Measurements from ENCODE around the gene CDCA3. TPM values are rescaled to one million over a fixed set of nuclear protein-coding genes. Genes with fewer than 3 reads are reported as not detected.

CDCA3 gene
- total RNA-seq, 4 donors from 2014 or later, result 1.1 to 5.9 (median 1.4) TPM

DNA sequence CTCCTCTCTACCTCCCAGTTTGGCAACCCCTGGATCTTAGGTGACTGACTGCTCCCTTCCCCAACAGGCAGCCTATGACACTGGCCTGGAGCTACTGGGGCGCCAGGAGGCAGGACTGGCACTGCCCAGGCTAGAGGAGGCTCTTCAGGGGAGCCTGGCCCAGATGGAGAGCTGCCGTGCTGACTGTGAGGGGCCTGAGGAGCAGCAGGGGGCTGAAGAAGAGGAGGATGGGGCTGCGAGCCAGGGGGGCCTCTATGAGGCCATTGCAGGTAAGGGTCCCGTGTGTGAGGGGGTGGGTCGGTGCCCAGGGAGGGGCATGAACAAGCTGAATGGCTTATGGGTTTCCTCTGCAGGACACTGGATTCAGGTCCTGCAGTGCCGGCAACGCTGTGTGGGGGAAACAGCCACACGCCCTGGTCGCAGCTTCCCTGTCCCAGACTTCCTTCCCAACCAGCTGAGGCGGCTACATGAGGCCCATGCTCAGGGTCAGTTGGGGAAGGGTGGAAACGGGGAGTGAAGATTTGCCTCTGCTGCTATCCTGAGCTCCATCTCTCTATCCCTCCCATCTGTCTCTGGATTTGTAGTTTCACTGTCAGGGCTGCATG is 20.7 kb downstream of the CDCA3 start:
- Histone ChIP-seq H3K36me3 (peaks cover 0 to 54% of the 10 kb centered on the region in 2 donors), H3K27me3 (no peaks in the 10 kb centered on the region), H3K4me3 (no peak overlapping the region), H3K9me3 (no peaks in the 10 kb centered on the region), H3K4me1 (peaks cover 0 to 48% (median 28%) of the 10 kb centered on the region in 3 donors), H3K27ac (peak overlapping the region in 3 of 4 donors; percentile 87 to 91 (median 87))
- TF ChIP-seq EP300 (IDR thresholded peaks at IDR 0.05) (no peak), POLR2A (IDR thresholded peaks at IDR 0.05) (no peak), POLR2AphosphoS5 (IDR thresholded peaks at IDR 0.05) (no peak)
- TF ChIP-seq, protein P1, sequence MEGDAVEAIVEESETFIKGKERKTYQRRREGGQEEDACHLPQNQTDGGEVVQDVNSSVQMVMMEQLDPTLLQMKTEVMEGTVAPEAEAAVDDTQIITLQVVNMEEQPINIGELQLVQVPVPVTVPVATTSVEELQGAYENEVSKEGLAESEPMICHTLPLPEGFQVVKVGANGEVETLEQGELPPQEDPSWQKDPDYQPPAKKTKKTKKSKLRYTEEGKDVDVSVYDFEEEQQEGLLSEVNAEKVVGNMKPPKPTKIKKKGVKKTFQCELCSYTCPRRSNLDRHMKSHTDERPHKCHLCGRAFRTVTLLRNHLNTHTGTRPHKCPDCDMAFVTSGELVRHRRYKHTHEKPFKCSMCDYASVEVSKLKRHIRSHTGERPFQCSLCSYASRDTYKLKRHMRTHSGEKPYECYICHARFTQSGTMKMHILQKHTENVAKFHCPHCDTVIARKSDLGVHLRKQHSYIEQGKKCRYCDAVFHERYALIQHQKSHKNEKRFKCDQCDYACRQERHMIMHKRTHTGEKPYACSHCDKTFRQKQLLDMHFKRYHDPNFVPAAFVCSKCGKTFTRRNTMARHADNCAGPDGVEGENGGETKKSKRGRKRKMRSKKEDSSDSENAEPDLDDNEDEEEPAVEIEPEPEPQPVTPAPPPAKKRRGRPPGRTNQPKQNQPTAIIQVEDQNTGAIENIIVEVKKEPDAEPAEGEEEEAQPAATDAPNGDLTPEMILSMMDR (IDR thresholded peaks at IDR 0.05), result no peak
- no peak for ATAC-seq
- WGBS, 2 donors (ENCODE audit: low coverage in 1 of 2), result 82 to 88% methylated on average over 4 to 6 of the region's 11 CpGs

DNA sequence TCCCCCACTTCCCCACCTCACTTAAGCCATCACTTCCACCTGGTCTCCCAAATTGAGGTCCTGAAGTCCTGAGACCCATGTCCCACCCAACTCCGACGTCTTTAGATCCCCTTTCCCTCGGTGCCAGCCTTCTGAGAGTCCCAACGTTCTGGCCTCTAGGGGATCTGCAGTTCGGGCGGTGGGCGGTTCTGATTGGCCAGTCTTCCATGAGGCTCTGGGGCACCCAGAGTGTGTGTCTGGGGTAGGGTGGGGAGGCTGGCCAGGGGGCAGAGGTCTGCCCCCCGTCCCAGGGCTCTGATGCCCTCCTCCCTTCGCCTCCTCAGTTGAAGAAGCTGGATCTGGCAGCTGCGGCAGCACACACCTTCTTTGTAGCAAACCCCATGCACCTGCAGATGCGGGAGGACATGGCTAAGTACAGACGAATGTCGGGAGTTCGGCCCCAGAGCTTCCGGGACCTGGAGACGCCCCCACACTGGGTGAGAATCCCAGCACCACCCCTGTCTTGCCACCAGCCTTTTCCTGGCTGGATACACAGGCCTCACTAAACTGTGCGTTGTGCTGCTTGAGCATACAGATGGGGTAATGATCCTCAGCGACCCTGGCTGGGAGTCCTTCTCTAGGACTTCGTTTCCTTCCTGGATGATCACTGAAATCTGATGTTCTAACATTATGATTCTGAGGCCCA is 21.4 kb downstream of the CDCA3 start:
- WGBS, 2 donors (ENCODE audit: low coverage in 1 of 2), result 60% methylated on average over 2 of the region's 19 CpGs; no CpG with 5 or more reads in 1 of the 2 donors
- TF ChIP-seq EP300 (IDR thresholded peaks at IDR 0.05) (no peak), POLR2A (IDR thresholded peaks at IDR 0.05) (no peak), POLR2AphosphoS5 (IDR thresholded peaks at IDR 0.05) (no peak)
- TF ChIP-seq, protein P1 (IDR thresholded peaks at IDR 0.05), result peak in 2 of 4 experiments; percentile 8 to 35
- Histone ChIP-seq H3K9me3 (no peaks in the 10 kb centered on the region), H3K4me3 (peak overlapping the region; percentile 60 to 87), H3K27me3 (peaks cover 5% of the 10 kb centered on the region), H3K36me3 (peaks cover 0 to 48% of the 10 kb centered on the region in 2 donors), H3K4me1 (peaks cover 0 to 55% (median 33%) of the 10 kb centered on the region in 3 donors), H3K27ac (peak overlapping the region in 3 of 4 donors; percentile 87 to 91 (median 87))
- ATAC-seq, result no peak

DNA sequence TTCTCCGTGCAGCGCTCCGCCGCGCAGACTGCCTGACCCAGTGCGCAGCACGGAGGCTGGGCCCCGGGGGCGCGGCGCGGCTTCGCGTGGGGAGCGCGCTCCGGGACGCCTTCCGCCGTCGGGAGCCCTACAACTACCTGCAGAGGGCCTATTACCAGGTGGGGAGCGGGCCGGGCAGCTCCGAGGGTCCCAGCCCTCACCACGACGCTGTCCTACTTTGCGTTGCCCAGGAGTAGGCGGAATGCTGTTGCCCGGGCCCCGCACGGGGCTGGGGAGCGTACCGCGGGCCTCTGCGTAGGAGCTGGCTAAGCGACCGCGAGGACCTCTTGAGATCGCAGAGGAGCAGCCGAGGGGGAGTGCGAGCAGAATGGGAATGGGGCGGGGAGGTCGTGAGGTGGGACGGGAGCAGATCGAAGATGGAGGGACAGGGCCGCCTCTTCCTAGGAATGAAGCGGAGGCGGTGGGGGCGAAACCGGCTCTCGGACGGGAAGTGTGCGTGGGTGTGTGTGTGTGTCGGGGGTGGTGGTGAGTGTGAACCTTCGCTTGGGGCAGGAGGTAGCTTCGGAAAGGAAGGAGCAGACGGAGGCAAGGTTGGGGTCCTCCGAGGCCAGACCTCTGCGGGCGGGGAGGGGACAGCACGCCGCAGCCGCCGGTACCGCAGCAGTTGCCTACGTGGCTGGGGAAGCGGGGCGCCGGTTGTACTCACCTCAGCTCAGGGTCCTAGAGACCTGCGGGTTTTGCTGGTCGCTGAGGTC is 22.1 kb downstream of the CDCA3 start:
- peak; percentile 29 for ATAC-seq
- Histone ChIP-seq H3K9me3 (no peaks in the 10 kb centered on the region), H3K4me1 (peaks cover 0 to 55% (median 33%) of the 10 kb centered on the region in 3 donors), H3K27ac (peak overlapping the region; percentile 39 to 91 (median 87)), H3K27me3 (peaks cover 12% of the 10 kb centered on the region), H3K4me3 (peak overlapping the region; percentile 60 to 87), H3K36me3 (peaks cover 0 to 40% of the 10 kb centered on the region in 2 donors)
- TF ChIP-seq, protein P1 (IDR thresholded peaks at IDR 0.05), result no peak
- peak in 1 of 2 donors; percentile 9 for TF ChIP-seq POLR2A (IDR thresholded peaks at IDR 0.05)
- peak; percentile 43 for TF ChIP-seq POLR2AphosphoS5 (IDR thresholded peaks at IDR 0.05)
- WGBS, 2 donors (ENCODE audit: low coverage in 1 of 2), result 2% methylated on average over 15 of the region's 71 CpGs; no CpG with 5 or more reads in 1 of the 2 donors

DNA sequence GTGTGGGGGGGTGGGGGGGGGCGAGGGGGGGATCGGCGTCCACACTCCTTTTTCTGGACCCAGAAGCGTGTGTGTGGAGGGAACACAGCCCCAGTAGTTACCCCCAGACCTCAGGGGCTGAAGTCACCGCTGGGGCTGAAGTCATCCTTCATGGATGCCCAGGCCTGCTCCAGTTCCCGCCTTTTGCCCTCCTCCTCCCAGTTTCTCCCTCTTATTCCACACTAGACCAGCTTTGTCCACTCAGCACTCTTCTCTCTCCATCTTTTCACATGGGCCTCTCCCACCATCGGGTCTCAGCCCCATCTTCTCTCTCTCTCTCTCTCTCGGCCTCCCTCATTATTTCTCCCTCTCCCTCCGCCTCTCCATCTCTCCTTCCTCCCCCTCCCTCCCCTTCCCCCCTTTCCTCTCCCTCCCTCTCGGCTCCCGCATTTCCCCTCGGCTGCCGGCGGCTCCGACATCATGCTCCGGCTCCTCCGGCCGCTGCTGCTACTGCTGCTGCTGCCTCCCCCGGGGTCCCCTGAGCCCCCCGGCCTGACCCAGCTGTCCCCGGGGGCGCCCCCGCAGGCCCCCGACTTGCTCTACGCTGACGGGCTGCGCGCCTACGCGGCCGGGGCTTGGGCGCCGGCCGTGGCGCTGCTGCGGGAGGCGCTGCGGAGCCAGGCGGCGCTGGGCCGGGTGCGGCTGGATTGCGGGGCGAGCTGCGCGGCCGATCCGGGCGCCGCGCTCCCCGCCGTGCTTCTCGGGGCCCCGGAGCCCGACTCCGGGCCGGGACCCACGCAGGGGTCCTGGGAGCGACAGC is 22.9 kb downstream of the CDCA3 start, which contains the start of gene P3H3:
P3H3 (plus strand) TSS at position 426 of the 799 bp plus-strand sequence; CDS start at position 460, 34 bp downstream.
- 0 to 2% methylated on average over 13 of the region's 60 CpGs for WGBS, 2 donors (ENCODE audit: low coverage in 1 of 2)
- H3K27ac ChIP-seq, result peak within 1 kb of the TSS; percentile 39 to 91 (median 87)
- ATAC-seq, result peak; percentile 24
- peaks cover 0 to 33% of the 10 kb centered on the region in 2 donors for H3K36me3 ChIP-seq
- TF ChIP-seq POLR2A (IDR thresholded peaks at IDR 0.05) (peak; percentile 8 to 19), EP300 (IDR thresholded peaks at IDR 0.05) (no peak)
- TF ChIP-seq, protein P1 (IDR thresholded peaks at IDR 0.05), result peak in 1 of 4 experiments; percentile 6
- no peaks in the 10 kb centered on the region for H3K9me3 ChIP-seq
- peaks cover 20% of the 10 kb centered on the region for H3K27me3 ChIP-seq
- peaks cover 0 to 59% (median 33%) of the 10 kb centered on the region in 3 donors for H3K4me1 ChIP-seq
- peak within 1 kb of the TSS; percentile 60 to 87 for H3K4me3 ChIP-seq

Data from gastroesophageal sphincter (tissue), 4 donors.